H1 (cell line): Measurements from ENCODE around the gene BORA. TPM values are rescaled to one million over a fixed set of nuclear protein-coding genes. Genes with fewer than 3 reads are reported as not detected.

Experiments
- CTCF ChIA-PET: fragments of 300-600 bp; sonication (Branson Sonifier 250); formaldehyde crosslinking; loops from one replicate; lab custom pipeline; 2021; ENCODE audit not compliant: partially characterized antibody; lab: Charles Lee
- POLR2A ChIA-PET: fragments of 300-600 bp; sonication (Branson Sonifier 250); formaldehyde crosslinking; loops from one replicate; lab custom pipeline; 2021; ENCODE audit warnings: inconsistent platforms; ENCODE audit not compliant: partially characterized antibody; lab: Charles Lee
- DNase-seq, 2 experiments: peaks; one replicate each; pipeline versions ENCODE4 v3.0.0 to v3.0.0-alpha.2; 2010 to 2022; ENCODE audit warnings: low spot score in 2 of 2, low read depth in 1 of 2, mixed read lengths in 1 of 2
- FAIRE-seq: peaks from 2 replicates; lab custom pipeline; 2011; peaks lifted over from hg19 to GRCh38; lab: Jason Lieb, UNC
- H2AFZ ChIP-seq: 2 replicates; pipeline ENCODE4 v1.8.1; 2012; ENCODE audit warnings: low read length, inconsistent platforms
- H2AK5ac ChIP-seq: 2 replicates; pipeline ENCODE4 v1.6.1; 2013; ENCODE audit warnings: low read depth, low read length
- H2BK120ac ChIP-seq: replicated peaks from 2 replicates; pipeline ENCODE3; 2013; ENCODE audit warnings: low read depth, low read length, inconsistent platforms
- H2BK12ac ChIP-seq: 2 replicates; pipeline ENCODE4 v1.6.1; 2013; ENCODE audit warnings: low read depth, low read length
- H2BK15ac ChIP-seq: 2 replicates; pipeline ENCODE4 v1.6.1; 2013; ENCODE audit warnings: low read length
- H2BK20ac ChIP-seq: 2 replicates; pipeline ENCODE4 v1.6.1; 2013; ENCODE audit warnings: low read length
- H2BK5ac ChIP-seq: 2 replicates; pipeline ENCODE4 v1.6.1; 2013; ENCODE audit warnings: low read depth, low read length
- H3K14ac ChIP-seq: 2 replicates; pipeline ENCODE4 v1.6.1; 2013; ENCODE audit warnings: inconsistent platforms; ENCODE audit not compliant: insufficient read length
- H3K18ac ChIP-seq: 2 replicates; pipeline ENCODE4 v1.6.1; 2013; ENCODE audit warnings: low read length; ENCODE audit errors: extremely low read depth
- H3K23ac ChIP-seq: 2 replicates; pipeline ENCODE4 v1.6.1; 2013; ENCODE audit warnings: inconsistent platforms; ENCODE audit not compliant: insufficient read length
- H3K23me2 ChIP-seq: 2 replicates; pipeline ENCODE4 v1.6.1; 2013; ENCODE audit warnings: low read depth, low read length
- H3K27ac ChIP-seq: 2 replicates; pipeline ENCODE4 v1.6.1; 2011; ENCODE audit warnings: low read depth, low read length, inconsistent platforms
- H3K27me3 ChIP-seq, 4 experiments: replicated peaks in 1 of 4; 1 replicate in 1 of 4; 2 replicates in 3 of 4; pipeline versions ENCODE4 v1.6.1 to v1.8.1; 2011 to 2013; ENCODE audit warnings: low read length in 3 of 4, mild to moderate bottlenecking in 3 of 4, inconsistent platforms in 2 of 4, mixed read lengths in 2 of 4, moderate library complexity in 1 of 4; ENCODE audit not compliant: control insufficient read depth in 3 of 4, insufficient read depth in 3 of 4; ENCODE audit errors: extremely low read depth in 1 of 4
- H3K36me3 ChIP-seq, 4 experiments: 2 replicates each; pipeline versions ENCODE4 v1.6.1 to v1.8.1; 2011 to 2013; ENCODE audit warnings: mild to moderate bottlenecking in 4 of 4, low read length in 3 of 4, moderate library complexity in 2 of 4, control low read depth in 1 of 4, inconsistent platforms in 1 of 4; ENCODE audit not compliant: insufficient read depth in 4 of 4, control insufficient read depth in 2 of 4
- H3K4ac ChIP-seq: replicated peaks from 2 replicates; pipeline ENCODE3; 2013; ENCODE audit warnings: low read length, low read depth, mixed read lengths, inconsistent platforms; ENCODE audit not compliant: insufficient read length
- H3K4me1 ChIP-seq, 4 experiments: replicated peaks in 1 of 4; 1 replicate in 1 of 4; 2 replicates in 3 of 4; pipeline versions ENCODE4 v1.6.1 to v1.8.1; 2011 to 2013; ENCODE audit warnings: low read length in 3 of 4, inconsistent platforms in 2 of 4, mixed read lengths in 1 of 4; ENCODE audit not compliant: insufficient read depth in 4 of 4, control insufficient read depth in 3 of 4
- H3K4me2 ChIP-seq, 2 experiments: 2 replicates each; pipeline versions ENCODE4 v1.6.1 to v1.8.1; 2011 to 2013; ENCODE audit warnings: low read depth in 2 of 2, low read length in 2 of 2, control low read depth in 1 of 2, inconsistent platforms in 1 of 2, mild to moderate bottlenecking in 1 of 2; ENCODE audit not compliant: insufficient read depth in 1 of 2
- H3K4me3 ChIP-seq, 4 experiments: fragments of 200-600, 300-600 bp in 1 of 4; sonication (generic), shearing (Covaris generic), sonication (Bioruptor Twin) in 1 of 4; 2 replicates each; pipeline versions ENCODE4 v1.5.1 to v1.8.1; 2011 to 2016; ENCODE audit warnings: low read length in 4 of 4, low read depth in 3 of 4, control low read depth in 2 of 4, inconsistent platforms in 2 of 4, mild to moderate bottlenecking in 2 of 4, mixed read lengths in 1 of 4, moderate library complexity in 1 of 4; ENCODE audit not compliant: insufficient read depth in 2 of 4; ENCODE audit errors: extremely low read depth in 1 of 4
- H3K56ac ChIP-seq: replicated peaks from 2 replicates; pipeline ENCODE3; 2013; ENCODE audit warnings: low read depth, mild to moderate bottlenecking, mixed read lengths, low read length, inconsistent platforms; ENCODE audit not compliant: insufficient read length
- H3K79me1 ChIP-seq: 2 replicates; pipeline ENCODE4 v1.6.1; 2013; ENCODE audit warnings: low read depth, low read length, control low read depth
- H3K79me2 ChIP-seq, 2 experiments: 2 replicates each; pipeline versions ENCODE4 v1.6.1 to v1.8.1; 2012 to 2013; ENCODE audit warnings: low read length in 2 of 2, mild to moderate bottlenecking in 2 of 2, inconsistent platforms in 1 of 2; ENCODE audit not compliant: insufficient read depth in 2 of 2, control insufficient read depth in 1 of 2
- H3K9ac ChIP-seq, 4 experiments: replicated peaks in 1 of 4; 1 replicate in 1 of 4; 2 replicates in 3 of 4; pipeline versions ENCODE4 v1.6.1 to v1.8.1; 2011 to 2013; ENCODE audit warnings: low read depth in 3 of 4, low read length in 3 of 4, control low read depth in 2 of 4, mild to moderate bottlenecking in 2 of 4, moderate library complexity in 2 of 4, inconsistent platforms in 1 of 4; ENCODE audit errors: extremely low read depth in 1 of 4
- H3K9me3 ChIP-seq, 2 experiments: 2 replicates each; pipeline versions ENCODE4 v1.6.1 to v1.8.1; 2012 to 2013; ENCODE audit warnings: mild to moderate bottlenecking in 2 of 2, moderate library complexity in 2 of 2, control low read depth in 1 of 2, inconsistent platforms in 1 of 2, low read depth in 1 of 2, low read length in 1 of 2, mixed read lengths in 1 of 2; ENCODE audit not compliant: insufficient read depth in 2 of 2
- H4K20me1 ChIP-seq, 2 experiments: replicated peaks in 1 of 2; 2 replicates each; pipeline versions ENCODE3 to v1.8.1; 2011 to 2013; ENCODE audit warnings: inconsistent platforms in 2 of 2, low read length in 2 of 2, mild to moderate bottlenecking in 1 of 2; ENCODE audit not compliant: insufficient read depth in 2 of 2, control insufficient read depth in 1 of 2
- H4K5ac ChIP-seq: 2 replicates; pipeline ENCODE4 v1.6.1; 2013; ENCODE audit warnings: low read length, low read depth, mixed read lengths, inconsistent platforms; ENCODE audit not compliant: insufficient read length
- H4K8ac ChIP-seq: 2 replicates; pipeline ENCODE4 v1.8.0; 2013; ENCODE audit warnings: mild to moderate bottlenecking, moderate library complexity, low read length, inconsistent platforms; ENCODE audit not compliant: insufficient read depth; ENCODE audit errors: extremely low read depth
- H4K91ac ChIP-seq: replicated peaks from 2 replicates; pipeline ENCODE3; 2013; ENCODE audit warnings: low read length, mixed read lengths, inconsistent platforms; ENCODE audit not compliant: insufficient read length
- CBX8 ChIP-seq: fragments of 300-800, 300-1000 bp; sonication (generic); IDR thresholded peaks from 2 replicates; pipeline ENCODE4 v1.7.1; 2016; ENCODE audit warnings: low read depth, low read length, borderline replicate concordance
- WGBS, 2 experiments: shearing (Covaris generic) in 1 of 2; methylation state at CpG; one replicate each; pipeline versions ENCODE4 v1.1.6 to v1.1.7; 2013 to 2015; ENCODE audit warnings: low lambda C conversion rate in 2 of 2, mixed read lengths in 2 of 2, inconsistent platforms in 1 of 2, low coverage in 1 of 2, missing lambda C conversion rate in 1 of 2; ENCODE audit not compliant: insufficient replicate concordance in 2 of 2, insufficient coverage in 1 of 2, insufficient read length in 1 of 2; ENCODE audit errors: extremely low coverage in 1 of 2, missing lambda C conversion rate in 1 of 2; 5-methylcytosine and 5-hydroxymethylcytosine counted together
- polyA plus RNA-seq, 7 experiments: library from polyadenylated mRNA; depleted of rRNA in 3 of 7; stranded (reverse) in 5 of 7; unstranded in 2 of 7; fragments of >200 nt in 5 of 7; fragments of 200-250 nt in 2 of 7; gene quantifications; 1 replicate in 5 of 7; 2 replicates in 1 of 7; 4 replicates in 1 of 7; pipeline versions ENCODE4 v1.2.1 to v1.2.3, GENCODE V29; 2011 to 2013; ENCODE audit warnings: missing spikeins in 2 of 7, mixed read lengths in 2 of 7
- total RNA-seq: library from RNA; stranded (reverse); fragmentation: NEBNext Ultra II Directional; extraction: Animal tissue kit (Norgen Biotek cat#: 25700); gene quantifications from 2 replicates; pipeline ENCODE4 v1.2.1, GENCODE V29; 2021

Gene BORA
- total and polyA plus RNA-seq, 2 of the 8 experiments (the other 6 are each of a cell fraction or from before 2014, with no cell fraction given): 4.9 to 12.9 TPM

GRCh38 chr13:72757792-72758535, 30.2 kb downstream of the BORA start:
- Histone ChIP-seq H3K4me2 (no peak overlapping the region), H2AFZ (no peak overlapping the region), H2BK5ac (no peak overlapping the region), H2BK120ac (no peak overlapping the region), H2BK15ac (no peak overlapping the region), H3K36me3 (peaks cover 15 to 86% (median 46%) of the 10 kb centered on the region in 4 experiments), H3K27me3 (no peaks in the 10 kb centered on the region), H3K23me2 (no peaks in the 10 kb centered on the region), H3K56ac (no peak overlapping the region), H3K4ac (no peak overlapping the region), H3K4me1 (no peaks in the 10 kb centered on the region), H2BK12ac (no peak overlapping the region), H3K23ac (no peak overlapping the region), H3K27ac (no peak overlapping the region), H2AK5ac (no peak overlapping the region), H4K20me1 (peaks cover 0 to 1% of the 10 kb centered on the region in 2 experiments), H3K79me1 (no peaks in the 10 kb centered on the region), H3K4me3 (no peak overlapping the region), H3K9ac (no peak overlapping the region), H2BK20ac (no peak overlapping the region), H4K5ac (no peak overlapping the region), H3K9me3 (no peaks in the 10 kb centered on the region), H4K91ac (no peak overlapping the region), H4K8ac (no peak overlapping the region), H3K18ac (no peak overlapping the region), H3K79me2 (no peaks in the 10 kb centered on the region), H3K14ac (no peak overlapping the region)
- FAIRE-seq (no peak), DNase-seq (no peak)
- POLR2A ChIA-PET: interaction anchor here (0.6 to 0.9 kb wide), 2 partner anchors 15 to 19 kb away, joined by 3 read pairs; no protein-coding TSS in a partner anchor
- CTCF ChIA-PET: interaction anchor here (1.0 to 1.3 kb wide), 2 partner anchors 8 to 10 kb away, joined by 3 read pairs; no protein-coding TSS in a partner anchor
- TF ChIP-seq CBX8: no peak
- WGBS, 2 experiments: 72% methylated on average over 4 of the region's 4 CpGs; no CpG with 5 or more reads in 1 of the 2 experiments
